Measurements from ENCODE around the gene PLPPR4.

The PLPPR4 gene

GRCh38 chr1:99358770-99359169, 94.5 kb downstream of the PLPPR4 start:
- no peak for DNase-seq
